Hepatocyte (in vitro differentiated cells): Measurements from ENCODE around the gene SYNJ2.

Source experiments
- CTCF ChIP-seq: fragments of 200-600 bp; sonication (generic); IDR thresholded peaks from 2 replicates; pipeline ENCODE4 v1.5.1; 2016; ENCODE audit warnings: antibody characterized with exemption, mild to moderate bottlenecking; ENCODE audit not compliant: poor library complexity
- EZH2phosphoT487 ChIP-seq: fragments of 200-600 bp; sonication (generic); IDR thresholded peaks from one replicate; pipeline ENCODE4 v1.6.1; 2018; ENCODE audit warnings: antibody characterized with exemption, mild to moderate bottlenecking, low read depth, moderate library complexity; ENCODE audit not compliant: unreplicated experiment, severe bottlenecking

GRCh38 chr6:157961153-157961831 is 20.4 kb upstream of the SYNJ2 start:
- no peak for TF ChIP-seq CTCF
- TF ChIP-seq EZH2phosphoT487: no peak
